ENCODE measurements around the gene CPED1. TPM values are rescaled to one million over a fixed set of nuclear protein-coding genes. Genes with fewer than 3 reads are reported as not detected.

CPED1 gene
- total RNA-seq, 1 experiment from 2014 or later: 0.13 TPM

DNA sequence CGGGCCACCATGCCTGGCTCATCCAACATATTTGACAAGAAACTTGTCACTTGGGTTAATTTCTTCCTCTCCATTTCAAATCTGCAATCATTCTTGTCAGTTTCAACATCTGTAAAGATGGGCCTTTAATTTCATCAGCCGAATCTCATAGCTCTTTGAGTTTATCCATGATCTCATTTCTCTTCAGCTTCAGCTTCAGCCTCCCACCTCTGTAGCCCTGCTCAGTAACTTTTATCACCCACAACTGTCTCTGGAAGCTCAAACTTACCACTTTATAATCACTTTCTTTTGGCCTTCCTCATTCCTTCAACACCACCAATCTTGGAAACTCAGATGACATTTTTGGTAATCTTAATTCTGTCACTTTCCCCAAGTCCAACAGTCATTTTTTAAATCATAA lies 83.2 kb downstream of the CPED1 start:
- no peaks in the 10 kb centered on the region for H3K79me1 ChIP-seq (ENCODE audit: insufficient read depth, low read depth, low read length, poor library complexity, severe bottlenecking)
- Mint-ChIP-seq H3K4me3 (no peak overlapping the region), H3K9me3 (no peaks in the 10 kb centered on the region; a peak in 1 of 5 replicates), H3K27me3 (ENCODE audit: low read depth) (no peaks in the 10 kb centered on the region), H3K4me1 (peaks cover 3 to 6% of the 10 kb centered on the region in 2 experiments; a peak in 3 of 4 replicates), H3K27ac (no peak overlapping the region), H3K36me3 (ENCODE audit: insufficient read depth in 1 of 3, low read depth in 3 of 3) (no peaks in the 10 kb centered on the region)
- H4K5ac ChIP-seq (ENCODE audit: insufficient read length, low read depth, low read length): no peak overlapping the region
- H3K18ac ChIP-seq (ENCODE audit: insufficient read length, low read depth, low read length): no peak overlapping the region
- H3K9ac ChIP-seq (ENCODE audit: extremely low read depth, insufficient read length, low read length): no peak overlapping the region
- H4K20me1 ChIP-seq (ENCODE audit: control insufficient read depth, insufficient read depth, insufficient read length): no peaks in the 10 kb centered on the region
- DNase-seq: no peak
- no peaks in the 10 kb centered on the region for H3K9me3 ChIP-seq (ENCODE audit: control insufficient read depth, low read depth, low read length)
- no peak overlapping the region for H2BK120ac ChIP-seq (ENCODE audit: low read depth, low read length, poor library complexity, severe bottlenecking)
- no peak overlapping the region for H2AK5ac ChIP-seq (ENCODE audit: insufficient read length, low read length)
- no peaks in the 10 kb centered on the region for H3K4me1 ChIP-seq (ENCODE audit: insufficient read depth, low read length)
- no CpG with 5 or more reads among the region's 2 CpGs for WGBS (ENCODE audit: extremely low coverage, insufficient read length, low lambda C conversion rate)
- no peak overlapping the region for H2BK15ac ChIP-seq (ENCODE audit: low read depth, low read length)
- no peak overlapping the region for H3K4ac ChIP-seq (ENCODE audit: low read depth, low read length)
- no peak overlapping the region for H3K4me2 ChIP-seq (ENCODE audit: insufficient read depth, insufficient read length, low read length)
- H2BK12ac ChIP-seq (ENCODE audit: insufficient read length, low read depth, low read length): no peak overlapping the region
- no peaks in the 10 kb centered on the region for H3K79me2 ChIP-seq (ENCODE audit: insufficient read depth, low read length)
- no peak overlapping the region for H2BK5ac ChIP-seq (ENCODE audit: insufficient read length, low read length)
- H3K23ac ChIP-seq (ENCODE audit: insufficient read length, low read depth, low read length): no peak overlapping the region
- no peak overlapping the region for H3K27ac ChIP-seq (ENCODE audit: insufficient read length, low read depth, low read length)
- TF ChIP-seq, protein P1, sequence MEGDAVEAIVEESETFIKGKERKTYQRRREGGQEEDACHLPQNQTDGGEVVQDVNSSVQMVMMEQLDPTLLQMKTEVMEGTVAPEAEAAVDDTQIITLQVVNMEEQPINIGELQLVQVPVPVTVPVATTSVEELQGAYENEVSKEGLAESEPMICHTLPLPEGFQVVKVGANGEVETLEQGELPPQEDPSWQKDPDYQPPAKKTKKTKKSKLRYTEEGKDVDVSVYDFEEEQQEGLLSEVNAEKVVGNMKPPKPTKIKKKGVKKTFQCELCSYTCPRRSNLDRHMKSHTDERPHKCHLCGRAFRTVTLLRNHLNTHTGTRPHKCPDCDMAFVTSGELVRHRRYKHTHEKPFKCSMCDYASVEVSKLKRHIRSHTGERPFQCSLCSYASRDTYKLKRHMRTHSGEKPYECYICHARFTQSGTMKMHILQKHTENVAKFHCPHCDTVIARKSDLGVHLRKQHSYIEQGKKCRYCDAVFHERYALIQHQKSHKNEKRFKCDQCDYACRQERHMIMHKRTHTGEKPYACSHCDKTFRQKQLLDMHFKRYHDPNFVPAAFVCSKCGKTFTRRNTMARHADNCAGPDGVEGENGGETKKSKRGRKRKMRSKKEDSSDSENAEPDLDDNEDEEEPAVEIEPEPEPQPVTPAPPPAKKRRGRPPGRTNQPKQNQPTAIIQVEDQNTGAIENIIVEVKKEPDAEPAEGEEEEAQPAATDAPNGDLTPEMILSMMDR (conservative IDR thresholded peaks at IDR 0.05): no peak
- no peak overlapping the region for H2BK20ac ChIP-seq (ENCODE audit: low read depth, low read length, poor library complexity, severe bottlenecking)
- no peak overlapping the region for H3K56ac ChIP-seq (ENCODE audit: insufficient read length, low read depth, low read length)
- H4K8ac ChIP-seq (replicated peaks; ENCODE audit: insufficient read length, low read depth, low read length): no peak overlapping the region
- no peak overlapping the region for H4K91ac ChIP-seq (ENCODE audit: insufficient read length, low read depth, low read length)
- no peak overlapping the region for H3K14ac ChIP-seq (ENCODE audit: insufficient read depth, low read length)
- H3K27me3 ChIP-seq (ENCODE audit: insufficient read depth, low read length): no peaks in the 10 kb centered on the region
- H2AFZ ChIP-seq (ENCODE audit: low read length): no peak overlapping the region
- no peaks in the 10 kb centered on the region for H3K23me2 ChIP-seq (ENCODE audit: insufficient read length, low read depth, low read length, poor library complexity, severe bottlenecking)
- H3T11ph ChIP-seq (ENCODE audit: low read length): no peak overlapping the region

Data from H9 (cell line).